ENCODE data around the gene KLHL40. TPM values are rescaled to one million over a fixed set of nuclear protein-coding genes. Genes with fewer than 3 reads are reported as not detected.

KLHL40 gene
- total RNA-seq, 3 donors from 2014 or later (not counting 1 experiment from before 2014, with no cell fraction given) = not detected

GRCh38 chr3:42732196-42732828, 47.0 kb downstream of the KLHL40 start:
- Histone ChIP-seq H3K4me3 (ENCODE audit: low read length) (no peak overlapping the region), H3K4me1 (ENCODE audit: control insufficient read depth, insufficient read depth, low read length) (no peaks in the 10 kb centered on the region), H3K36me3 (ENCODE audit: control insufficient read depth, insufficient read depth, low read length) (no peaks in the 10 kb centered on the region), H3K27ac (ENCODE audit: low read length) (no peak overlapping the region), H3K9me3 (ENCODE audit: control insufficient read depth, insufficient read depth, low read length) (no peaks in the 10 kb centered on the region), H3K27me3 (ENCODE audit: control insufficient read depth, insufficient read depth, low read length) (no peaks in the 10 kb centered on the region)
- no peak overlapping the region for H3K4me3 Mint-ChIP-seq
- DNase-seq (no peak), ATAC-seq (no peak)
- WGBS (ENCODE audit: insufficient coverage) = 84% methylated on average over 4 of the region's 4 CpGs
- TF ChIP-seq CTCF (IDR thresholded peaks at IDR 0.05) = no peak
- H3K27me3 Mint-ChIP-seq (ENCODE audit: low read depth in 2 of 2) = peaks cover 0 to 7% of the 10 kb centered on the region in 2 donors
- no peaks in the 10 kb centered on the region for H3K9me3 Mint-ChIP-seq
- no peaks in the 10 kb centered on the region for H3K4me1 Mint-ChIP-seq
- H3K27ac Mint-ChIP-seq = no peak overlapping the region
- intact Hi-C loops (cut with micrococcal nuclease) = no loop called here
- no peaks in the 10 kb centered on the region for H3K36me3 Mint-ChIP-seq

DNA sequence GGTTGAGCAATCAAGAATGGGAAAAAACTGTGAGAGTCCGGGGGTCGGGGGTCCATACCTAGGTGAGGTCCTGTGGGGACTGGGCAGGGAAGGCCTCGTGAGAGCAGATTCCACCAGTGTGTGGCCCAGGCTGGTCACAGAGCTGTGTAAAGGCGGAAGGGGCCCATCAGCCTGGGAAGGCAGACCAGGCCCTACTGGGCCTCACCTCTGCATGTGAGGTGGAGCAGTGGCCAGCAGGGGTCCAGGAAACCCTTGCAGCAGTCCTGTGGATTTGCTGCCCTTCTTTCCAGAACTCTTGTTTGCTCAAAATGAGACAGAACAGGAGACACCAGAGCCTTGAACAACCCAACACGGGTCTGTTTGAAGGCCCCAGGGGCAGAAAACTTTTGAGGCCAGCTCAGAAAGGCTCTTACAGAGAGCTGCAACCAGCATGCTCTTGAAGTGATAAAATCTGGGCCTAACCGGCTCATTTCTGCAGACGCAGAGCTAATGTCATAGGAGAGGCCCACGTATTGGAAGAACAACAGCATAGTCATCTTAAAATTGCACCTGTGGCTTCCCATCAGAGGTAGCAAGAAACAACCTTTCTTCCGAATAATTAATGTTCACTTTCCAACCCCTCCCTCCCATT, 47.6 kb downstream of the KLHL40 start:
- ATAC-seq = no peak
- no peaks in the 10 kb centered on the region for H3K4me1 ChIP-seq (ENCODE audit: control insufficient read depth, insufficient read depth, low read length)
- no peak overlapping the region for H3K4me3 ChIP-seq (ENCODE audit: low read length)
- no peak overlapping the region for H3K27ac ChIP-seq (ENCODE audit: low read length)
- no peak for DNase-seq
- Mint-ChIP-seq H3K36me3 (no peaks in the 10 kb centered on the region), H3K27me3 (ENCODE audit: low read depth in 2 of 2) (peaks cover 0 to 3% of the 10 kb centered on the region in 2 donors), H3K4me3 (no peak overlapping the region), H3K9me3 (no peaks in the 10 kb centered on the region), H3K27ac (no peak overlapping the region), H3K4me1 (no peaks in the 10 kb centered on the region)
- intact Hi-C loops (cut with micrococcal nuclease) = no loop called here
- TF ChIP-seq CTCF (IDR thresholded peaks at IDR 0.05) = no peak
- WGBS (ENCODE audit: insufficient coverage) = 88% methylated on average over 9 of the region's 9 CpGs
- H3K36me3 ChIP-seq (ENCODE audit: control insufficient read depth, insufficient read depth, low read length) = no peaks in the 10 kb centered on the region
- H3K27me3 ChIP-seq (ENCODE audit: control insufficient read depth, insufficient read depth, low read length) = no peaks in the 10 kb centered on the region
- no peaks in the 10 kb centered on the region for H3K9me3 ChIP-seq (ENCODE audit: control insufficient read depth, insufficient read depth, low read length)

DNA sequence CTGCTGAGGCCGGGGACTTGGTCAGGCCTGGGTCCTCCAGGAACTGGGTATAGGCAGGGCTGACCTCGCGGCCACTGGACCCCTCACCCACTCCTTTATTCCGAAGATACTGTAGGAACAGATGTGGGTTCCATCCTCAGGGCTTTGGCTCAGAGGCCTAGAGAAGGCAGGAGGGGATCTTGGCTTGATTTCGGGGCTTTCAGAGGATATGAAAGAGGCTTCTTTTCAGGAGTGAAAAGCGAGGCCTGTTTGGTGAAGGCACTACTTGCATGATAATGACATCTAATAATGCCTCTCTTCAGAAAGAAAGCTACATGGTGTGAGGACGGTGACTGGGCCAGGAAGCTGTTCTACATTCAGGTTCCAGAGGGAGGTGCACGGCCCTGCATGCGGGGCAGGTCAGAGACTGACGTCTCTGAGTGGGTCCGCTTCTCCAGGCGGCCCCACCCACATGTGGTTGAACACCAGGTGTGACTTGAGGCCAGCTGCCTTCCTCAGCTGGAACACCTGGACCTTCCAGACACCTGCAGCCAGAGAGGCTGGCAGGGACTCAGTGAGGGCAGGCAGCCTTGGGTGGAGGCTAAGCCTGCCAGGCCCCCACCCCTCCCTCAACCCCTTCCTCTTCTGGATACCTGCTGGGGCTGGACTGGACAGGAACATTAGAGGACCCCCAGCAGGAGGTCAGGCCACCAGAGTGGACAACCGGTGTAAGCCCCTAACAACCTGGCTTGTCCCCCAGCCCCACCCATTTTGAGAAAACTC, 48.3 kb downstream of the KLHL40 start:
- H3K27ac Mint-ChIP-seq = no peak overlapping the region
- H3K36me3 Mint-ChIP-seq = no peaks in the 10 kb centered on the region
- DNase-seq (no peak), ATAC-seq (no peak)
- no peak overlapping the region for H3K4me3 Mint-ChIP-seq
- WGBS (ENCODE audit: insufficient coverage) = 88% methylated on average over 13 of the region's 13 CpGs
- no peak for TF ChIP-seq CTCF (IDR thresholded peaks at IDR 0.05)
- H3K27ac ChIP-seq (ENCODE audit: low read length) = no peak overlapping the region
- H3K27me3 ChIP-seq (ENCODE audit: control insufficient read depth, insufficient read depth, low read length) = no peaks in the 10 kb centered on the region
- H3K36me3 ChIP-seq (ENCODE audit: control insufficient read depth, insufficient read depth, low read length) = no peaks in the 10 kb centered on the region
- no peaks in the 10 kb centered on the region for H3K9me3 Mint-ChIP-seq
- H3K4me3 ChIP-seq (ENCODE audit: low read length) = no peak overlapping the region
- peaks cover 3 to 4% of the 10 kb centered on the region in 2 donors for H3K27me3 Mint-ChIP-seq (ENCODE audit: low read depth in 2 of 2)
- intact Hi-C loops (cut with micrococcal nuclease) = no loop called here
- no peaks in the 10 kb centered on the region for H3K4me1 ChIP-seq (ENCODE audit: control insufficient read depth, insufficient read depth, low read length)
- no peaks in the 10 kb centered on the region for H3K9me3 ChIP-seq (ENCODE audit: control insufficient read depth, insufficient read depth, low read length)
- H3K4me1 Mint-ChIP-seq = no peaks in the 10 kb centered on the region
